AG09309 (cell line): Measurements from ENCODE around the gene WFDC5.

Experiments used
- DNase-seq: peaks from one replicate; pipeline ENCODE4 v3.0.0-alpha.2; 2010; ENCODE audit warnings: low read depth
- H3K4me3 ChIP-seq: 2 replicates; pipeline ENCODE4 v1.5.1; 2011; ENCODE audit warnings: mild to moderate bottlenecking, low read depth, low read length, moderate library complexity; ENCODE audit not compliant: control insufficient read depth
- TF ChIP-seq, protein P1 (sequence below): IDR thresholded peaks from 2 replicates; pipeline ENCODE4 v1.5.1; 2011; ENCODE audit warnings: mild to moderate bottlenecking, low read depth, low read length, inconsistent platforms; ENCODE audit not compliant: insufficient read depth, control insufficient read depth; ENCODE audit errors: missing control alignments

The WFDC5 gene

DNA sequence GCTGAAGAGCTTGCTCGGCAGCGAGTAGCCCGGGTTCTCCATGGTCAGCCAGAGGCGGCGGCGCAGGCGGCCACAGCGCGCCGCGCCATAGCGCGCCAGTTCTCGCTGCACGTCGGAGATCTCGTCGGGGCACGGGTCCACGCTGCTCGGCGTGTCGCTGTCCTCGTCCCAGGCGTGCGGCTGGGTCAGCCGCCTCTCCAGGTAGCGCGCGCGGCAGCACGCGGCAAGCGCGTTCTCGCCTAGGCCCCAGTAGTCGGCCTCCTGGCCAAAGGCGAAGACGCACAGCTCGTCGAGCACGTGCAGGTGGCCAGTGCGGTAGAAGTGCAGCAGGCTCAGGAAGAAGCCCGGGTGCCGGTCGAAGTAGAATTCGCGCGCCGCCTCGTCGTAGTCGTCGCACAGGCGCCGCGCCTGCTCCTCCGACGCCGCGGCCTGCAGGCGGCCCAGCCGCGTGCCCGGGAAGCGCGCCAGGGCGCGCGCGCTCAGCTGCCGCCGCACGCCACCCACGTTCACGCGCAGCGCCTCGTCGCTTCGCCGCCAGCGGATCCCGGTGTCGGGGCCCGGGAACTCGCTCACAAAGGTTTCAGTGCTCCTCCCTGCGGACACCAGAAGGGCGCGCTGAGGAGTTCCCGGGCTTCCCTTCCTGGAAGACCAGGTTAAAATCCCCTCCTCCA, 16.7 kb downstream of the WFDC5 start:
- TF ChIP-seq, protein P1, sequence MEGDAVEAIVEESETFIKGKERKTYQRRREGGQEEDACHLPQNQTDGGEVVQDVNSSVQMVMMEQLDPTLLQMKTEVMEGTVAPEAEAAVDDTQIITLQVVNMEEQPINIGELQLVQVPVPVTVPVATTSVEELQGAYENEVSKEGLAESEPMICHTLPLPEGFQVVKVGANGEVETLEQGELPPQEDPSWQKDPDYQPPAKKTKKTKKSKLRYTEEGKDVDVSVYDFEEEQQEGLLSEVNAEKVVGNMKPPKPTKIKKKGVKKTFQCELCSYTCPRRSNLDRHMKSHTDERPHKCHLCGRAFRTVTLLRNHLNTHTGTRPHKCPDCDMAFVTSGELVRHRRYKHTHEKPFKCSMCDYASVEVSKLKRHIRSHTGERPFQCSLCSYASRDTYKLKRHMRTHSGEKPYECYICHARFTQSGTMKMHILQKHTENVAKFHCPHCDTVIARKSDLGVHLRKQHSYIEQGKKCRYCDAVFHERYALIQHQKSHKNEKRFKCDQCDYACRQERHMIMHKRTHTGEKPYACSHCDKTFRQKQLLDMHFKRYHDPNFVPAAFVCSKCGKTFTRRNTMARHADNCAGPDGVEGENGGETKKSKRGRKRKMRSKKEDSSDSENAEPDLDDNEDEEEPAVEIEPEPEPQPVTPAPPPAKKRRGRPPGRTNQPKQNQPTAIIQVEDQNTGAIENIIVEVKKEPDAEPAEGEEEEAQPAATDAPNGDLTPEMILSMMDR = no peak
- no peak for DNase-seq
- no peak overlapping the region for H3K4me3 ChIP-seq

- DNase-seq = no peak
- no peak overlapping the region for H3K4me3 ChIP-seq
- TF ChIP-seq, protein P1 = peak; percentile 52
These were observed 17.4 kb downstream of the WFDC5 start for GRCh38 chr20:45097485-45098102.

DNA sequence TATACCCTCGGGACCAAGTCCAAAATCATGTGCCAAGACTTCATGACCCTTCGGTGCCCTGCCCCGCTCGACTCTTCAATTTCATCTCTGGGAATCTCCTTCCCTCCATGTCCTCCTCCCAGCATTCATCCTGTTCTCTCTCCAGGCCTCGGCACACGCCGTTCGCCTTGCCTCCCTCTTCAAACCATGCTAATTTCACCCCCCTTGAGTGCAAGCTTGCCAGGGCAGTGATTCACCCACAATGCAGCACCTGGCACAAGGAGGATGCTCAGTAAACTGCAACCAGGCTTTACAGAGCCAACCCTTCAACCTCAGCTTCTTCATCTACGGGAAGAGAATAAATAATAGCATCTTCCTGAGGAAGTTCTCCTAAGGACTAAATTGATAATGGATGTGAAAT, 18.2 kb downstream of the WFDC5 start:
- no peak overlapping the region for H3K4me3 ChIP-seq
- TF ChIP-seq, protein P1 = no peak
- DNase-seq = no peak

DNA sequence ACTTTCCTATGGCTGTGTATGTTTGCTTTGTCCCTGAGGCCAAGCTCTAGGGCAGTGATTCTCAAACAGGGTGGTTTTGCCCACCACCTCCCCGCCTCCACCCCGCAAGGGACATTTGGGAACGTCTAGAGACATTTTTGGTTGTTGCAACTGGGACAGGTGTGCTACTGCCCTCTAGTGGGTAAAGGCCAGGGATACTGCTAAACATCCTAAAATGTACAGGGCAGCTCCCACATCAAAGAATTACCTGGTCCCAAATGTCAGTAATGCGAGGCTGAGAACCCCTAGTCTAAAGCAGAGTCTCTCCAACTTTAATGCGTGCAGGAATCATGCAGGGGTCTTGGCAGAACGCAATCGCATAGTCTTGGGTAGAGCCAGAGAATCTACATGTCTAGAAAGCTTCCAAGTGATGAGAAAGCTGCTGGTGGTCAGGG, 19.2 kb downstream of the WFDC5 start:
- no peak for DNase-seq
- H3K4me3 ChIP-seq = no peak overlapping the region
- TF ChIP-seq, protein P1 = peak; percentile 78

DNA sequence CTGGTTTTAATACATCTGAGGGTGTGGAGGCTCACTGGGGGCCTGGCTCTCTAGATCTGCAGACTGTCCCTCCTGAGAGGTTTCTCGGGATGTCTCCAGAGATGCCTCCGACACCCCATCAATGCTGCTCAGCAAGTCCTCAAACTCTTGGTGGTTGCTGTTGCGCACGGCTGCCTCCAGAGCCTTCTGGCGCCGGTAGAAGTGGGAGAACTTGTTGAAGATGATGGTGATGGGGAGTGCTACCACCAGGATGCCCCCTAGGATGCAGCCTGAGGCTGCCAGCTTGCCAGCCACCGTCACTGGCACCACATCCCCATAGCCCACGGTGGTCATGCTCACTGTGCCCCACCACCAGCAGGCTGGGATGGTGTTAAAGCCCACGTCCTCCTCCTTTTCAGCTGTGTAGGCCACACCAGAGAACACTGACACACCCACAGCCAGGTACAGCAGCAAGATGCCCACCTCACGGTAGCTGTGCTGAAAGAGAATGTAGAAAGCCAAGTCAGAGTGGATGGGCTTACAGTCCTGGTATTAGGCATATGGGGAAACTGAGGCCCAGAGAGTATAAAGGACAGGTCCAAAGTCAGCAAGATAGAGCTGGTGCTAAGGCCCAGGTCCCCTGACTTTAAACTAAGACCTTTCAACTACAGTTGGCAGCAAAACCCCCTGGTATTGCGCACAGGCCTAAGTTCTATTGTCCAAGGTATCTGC, 20.0 kb downstream of the WFDC5 start:
- no peak for DNase-seq
- TF ChIP-seq, protein P1 = no peak
- H3K4me3 ChIP-seq = no peak overlapping the region

- DNase-seq = no peak
- H3K4me3 ChIP-seq = no peak overlapping the region
- TF ChIP-seq, protein P1 = no peak
These were observed 20.8 kb downstream of the WFDC5 start for GRCh38 chr20:45094201-45094600.
